OCI-LY7 (cell line): ENCODE data around the gene IL1RAPL1. TPM values are rescaled to one million over a fixed set of nuclear protein-coding genes. Genes with fewer than 3 reads are reported as not detected.

Source experiments
- BruUV-seq: library from RNA; stranded (reverse); fragments of 400-500 nt; replicated peaks from 2 replicates; lab custom pipeline; 2021; lab: Mats Ljungman, UMichigan
- CTCF ChIA-PET: fragments of 300-600 bp; sonication (Branson Sonifier 250); formaldehyde crosslinking; loops from one replicate; lab custom pipeline; 2022; ENCODE audit warnings: antibody characterized with exemption; ENCODE audit not compliant: unreplicated experiment; lab: Charles Lee
- POLR2A ChIA-PET: fragments of 300-600 bp; sonication (Branson Sonifier 250); formaldehyde crosslinking; loops from one replicate; lab custom pipeline; 2022; ENCODE audit warnings: antibody characterized with exemption; lab: Charles Lee
- DNase-seq: peaks from one replicate; pipeline ENCODE4 v3.0.0-alpha.2; 2015; ENCODE audit warnings: low spot score
- H2AFZ ChIP-seq: fragments of 200-600 bp; sonication (generic), shearing (Covaris generic); 2 replicates; pipeline ENCODE4 v1.6.1; 2014; ENCODE audit warnings: mild to moderate bottlenecking, antibody characterized with exemption, low read length, moderate library complexity
- H3K27ac ChIP-seq: fragments of 200-600 bp; sonication (generic); 2 replicates; pipeline ENCODE4 v1.5.1; 2014; ENCODE audit warnings: mixed run types, low read depth, mild to moderate bottlenecking, moderate library complexity, low read length, inconsistent platforms; ENCODE audit not compliant: poor library complexity, severe bottlenecking
- H3K36me3 ChIP-seq: fragments of 200-600 bp; sonication (generic); 2 replicates; pipeline ENCODE4 v1.6.1; 2014; ENCODE audit warnings: mild to moderate bottlenecking, antibody characterized with exemption, low read length, moderate library complexity, mixed read lengths; ENCODE audit not compliant: insufficient read depth
- H3K4me1 ChIP-seq: fragments of 200-600 bp; sonication (generic); 2 replicates; pipeline ENCODE4 v1.5.1; 2014; ENCODE audit warnings: mild to moderate bottlenecking, low read length; ENCODE audit not compliant: insufficient read depth, poor library complexity, severe bottlenecking
- H3K4me2 ChIP-seq: fragments of 200-600 bp; sonication (generic); 2 replicates; pipeline ENCODE4 v1.6.1; 2014; ENCODE audit warnings: mild to moderate bottlenecking, low read length
- H3K4me3 ChIP-seq: fragments of 200-600 bp; sonication (generic); 2 replicates; pipeline ENCODE4 v1.5.1; 2014; ENCODE audit warnings: mild to moderate bottlenecking, low read depth, low read length; ENCODE audit not compliant: poor library complexity, severe bottlenecking
- H3K79me2 ChIP-seq: fragments of 200-600 bp; sonication (generic); 2 replicates; pipeline ENCODE4 v1.6.1; 2016; ENCODE audit warnings: low read depth, mild to moderate bottlenecking, low read length, moderate library complexity, mixed read lengths; ENCODE audit not compliant: insufficient read depth
- H3K9me2 ChIP-seq: fragments of 200-600 bp; sonication (generic); 2 replicates; pipeline ENCODE4 v1.6.1; 2016; ENCODE audit warnings: mild to moderate bottlenecking, low read length, mixed read lengths; ENCODE audit not compliant: insufficient read depth
- H3K9me3 ChIP-seq: fragments of 200-600 bp; sonication (generic); 2 replicates; pipeline ENCODE4 v1.6.1; 2014; ENCODE audit warnings: mild to moderate bottlenecking, mixed run types, low read length, mixed read lengths
- H4K20me1 ChIP-seq: fragments of 200-600 bp; sonication (generic); 2 replicates; pipeline ENCODE4 v1.6.1; 2014; ENCODE audit warnings: mild to moderate bottlenecking, antibody characterized with exemption, low read length, moderate library complexity, mixed read lengths; ENCODE audit not compliant: insufficient read depth
- CTCF ChIP-seq: fragments of 200-600 bp; sonication (generic); conservative IDR thresholded peaks from 2 replicates; pipeline ENCODE4 v1.5.1; 2014; ENCODE audit warnings: mild to moderate bottlenecking, antibody characterized with exemption, low read length, moderate library complexity, mixed read lengths
- EZH2phosphoT487 ChIP-seq: fragments of 200-600 bp; sonication (generic); IDR thresholded peaks from 2 replicates; pipeline ENCODE4 v1.6.1; 2018; ENCODE audit warnings: low read depth, borderline replicate concordance, mild to moderate bottlenecking, mixed run types, antibody characterized with exemption, low read length, moderate library complexity, mixed read lengths
- intact Hi-C: fragments of 100-400 bp; cut with micrococcal nuclease; formaldehyde crosslinking; loops from one replicate; pipeline ENCODE4 v1.10.0; 2022; ENCODE audit not compliant: unreplicated experiment
- total RNA-seq, 2 experiments: library from RNA; depleted of rRNA in 1 of 2; stranded (reverse); fragments of >200 nt in 1 of 2; shearing (Covaris generic) in 1 of 2; gene quantifications; 2 replicates each; pipeline ENCODE4 v1.2.3, GENCODE V29; 2014 to 2022

Gene IL1RAPL1
- total RNA-seq, 2 experiments from 2014 or later, result not detected

- ChIA-PET POLR2A (no interaction called here), CTCF (no interaction called here)
- DNase-seq, result no peak
- intact Hi-C loops, result no loop called here
- Histone ChIP-seq H3K4me1 (no peaks in the 10 kb centered on the region), H3K9me3 (no peaks in the 10 kb centered on the region), H3K36me3 (no peaks in the 10 kb centered on the region), H2AFZ (no peak overlapping the region), H3K79me2 (no peaks in the 10 kb centered on the region), H3K9me2 (no peaks in the 10 kb centered on the region), H3K4me3 (no peak overlapping the region), H3K4me2 (no peak overlapping the region), H3K27ac (no peak overlapping the region), H4K20me1 (no peaks in the 10 kb centered on the region)
- TF ChIP-seq CTCF, result no peak
- TF ChIP-seq EZH2phosphoT487, result no peak
- BruUV-seq, result no TSS peak
These were observed 1237.1 kb downstream of the IL1RAPL1 start for GRCh38 chrX:29824176-29824906.

- Histone ChIP-seq H4K20me1 (no peaks in the 10 kb centered on the region), H3K36me3 (no peaks in the 10 kb centered on the region), H3K4me1 (no peaks in the 10 kb centered on the region), H3K9me2 (no peaks in the 10 kb centered on the region), H3K4me2 (no peak overlapping the region), H3K9me3 (no peaks in the 10 kb centered on the region), H3K27ac (no peak overlapping the region), H2AFZ (no peak overlapping the region), H3K79me2 (no peaks in the 10 kb centered on the region), H3K4me3 (no peak overlapping the region)
- TF ChIP-seq CTCF (no peak), EZH2phosphoT487 (no peak)
- ChIA-PET POLR2A (no interaction called here), CTCF (no interaction called here)
- intact Hi-C loops, result no loop called here
- no TSS peak for BruUV-seq
- DNase-seq, result no peak
These were observed 1239.5 kb downstream of the IL1RAPL1 start for GRCh38 chrX:29826742-29827141.

GRCh38 chrX:29834311-29834710, 1247.1 kb downstream of the IL1RAPL1 start:
- ChIA-PET POLR2A (interaction anchor here (0.7 kb wide), 1 partner anchor 643 kb away, joined by 3 read pairs; no protein-coding TSS in a partner anchor), CTCF (no interaction called here)
- no peaks in the 10 kb centered on the region for H3K36me3 ChIP-seq
- H3K79me2 ChIP-seq, result no peaks in the 10 kb centered on the region
- no peak for TF ChIP-seq EZH2phosphoT487
- H4K20me1 ChIP-seq, result no peaks in the 10 kb centered on the region
- H2AFZ ChIP-seq, result no peak overlapping the region
- H3K4me3 ChIP-seq, result no peak overlapping the region
- H3K4me1 ChIP-seq, result no peaks in the 10 kb centered on the region
- intact Hi-C loops, result no loop called here
- no TSS peak for BruUV-seq
- H3K27ac ChIP-seq, result no peak overlapping the region
- H3K4me2 ChIP-seq, result no peak overlapping the region
- no peaks in the 10 kb centered on the region for H3K9me3 ChIP-seq
- DNase-seq, result no peak
- no peaks in the 10 kb centered on the region for H3K9me2 ChIP-seq
